Measurements from ENCODE around the gene SIRT4.
"Not testable (repeated sequence)": the region's sequence is repeated elsewhere in the genome, so short reads cannot be mapped to it uniquely, and the experiment has no call there.

Gene SIRT4

GRCh38 chr12:120336392-120336791 is 34.3 kb downstream of the SIRT4 start:
- not testable (repeated sequence) for DNase-seq

GRCh38 chr12:120337730-120338129 is 35.6 kb downstream of the SIRT4 start:
- DNase-seq, result no peak

- DNase-seq, result no peak
These were observed 37.1 kb downstream of the SIRT4 start for GRCh38 chr12:120339256-120339655.

- no peak for DNase-seq
These were observed 40.3 kb downstream of the SIRT4 start for GRCh38 chr12:120342175-120343038.

GRCh38 chr12:120343039-120343537 is 41.0 kb downstream of the SIRT4 start:
- DNase-seq, result no peak

GRCh38 chr12:120343692-120344091 is 41.6 kb downstream of the SIRT4 start:
- DNase-seq, result no peak

- no peak for DNase-seq
These were observed 43.9 kb downstream of the SIRT4 start for GRCh38 chr12:120346031-120346430.

- DNase-seq, result no peak
These were observed 44.6 kb downstream of the SIRT4 start for GRCh38 chr12:120346681-120347080.

GRCh38 chr12:120347766-120348165 is 45.6 kb downstream of the SIRT4 start:
- DNase-seq, result no peak

GRCh38 chr12:120350576-120351350 is 48.6 kb downstream of the SIRT4 start:
- DNase-seq, result no peak

- no peak for DNase-seq
These were observed 50.0 kb downstream of the SIRT4 start for GRCh38 chr12:120352117-120352516.

GRCh38 chr12:120353136-120353535 is 51.0 kb downstream of the SIRT4 start:
- no peak for DNase-seq

- no peak for DNase-seq
These were observed 51.6 kb downstream of the SIRT4 start for GRCh38 chr12:120353556-120354317.

- peak; percentile 12 for DNase-seq
These were observed 54.5 kb downstream of the SIRT4 start for GRCh38 chr12:120356567-120357030.

- DNase-seq, result no peak
These were observed 55.0 kb downstream of the SIRT4 start for GRCh38 chr12:120357104-120357503.

- DNase-seq, result no peak
These were observed 56.4 kb downstream of the SIRT4 start for GRCh38 chr12:120358412-120359100.

- DNase-seq, result no peak
These were observed 57.0 kb downstream of the SIRT4 start for GRCh38 chr12:120359128-120359527.

GRCh38 chr12:120361506-120362208 is 59.5 kb downstream of the SIRT4 start:
- peak; percentile 61 for DNase-seq
